GM23338 (cell line): Measurements from ENCODE around the gene BRSK2.

ENCODE experiments used
- CREB1 ChIP-seq: fragments of 250-450 bp; sonication (Bioruptor Pico); IDR thresholded peaks from 2 replicates; pipeline ENCODE4 v1.5.0; 2020; ENCODE audit warnings: low read depth, mild to moderate bottlenecking, moderate library complexity
- EZH2 ChIP-seq: fragments of 200-600 bp; sonication (generic); IDR thresholded peaks from one replicate; pipeline ENCODE4 v1.8.0; 2017; ENCODE audit warnings: antibody characterized with exemption, mild to moderate bottlenecking, low read depth; ENCODE audit not compliant: unreplicated experiment
- EZH2phosphoT487 ChIP-seq: fragments of 200-600 bp; sonication (generic); IDR thresholded peaks from one replicate; pipeline ENCODE4 v1.8.1; 2018; ENCODE audit warnings: antibody characterized with exemption; ENCODE audit not compliant: unreplicated experiment
- JUNB ChIP-seq: IDR thresholded peaks from one replicate; pipeline ENCODE4 v1.6.1; 2016; ENCODE audit warnings: antibody characterized with exemption; ENCODE audit not compliant: unreplicated experiment
- NANOG ChIP-seq: IDR thresholded peaks from 2 replicates; pipeline ENCODE4 v1.6.1; 2016; ENCODE audit warnings: antibody characterized with exemption, borderline replicate concordance
- POLR2AphosphoS5 ChIP-seq: IDR thresholded peaks from 2 replicates; pipeline ENCODE4 v1.6.1; 2016; ENCODE audit warnings: antibody characterized with exemption, low read depth
- STAT1 ChIP-seq: IDR thresholded peaks from one replicate; pipeline ENCODE4 v1.6.1; 2016; ENCODE audit warnings: antibody characterized with exemption; ENCODE audit not compliant: unreplicated experiment
- ZNF114 ChIP-seq: fragments of 250-450 bp; sonication (Bioruptor Pico); IDR thresholded peaks from 2 replicates; pipeline ENCODE4 v1.5.0; 2020; ENCODE audit warnings: mild to moderate bottlenecking, moderate library complexity
- ZNF331 ChIP-seq: fragments of 250-450 bp; sonication (Bioruptor Pico); IDR thresholded peaks from 2 replicates; pipeline ENCODE4 v1.5.0; 2020; ENCODE audit warnings: low read depth, mild to moderate bottlenecking, moderate library complexity
- TF ChIP-seq, protein P1 (sequence below): IDR thresholded peaks from one replicate; pipeline ENCODE4 v1.6.1; 2018; ENCODE audit warnings: antibody characterized with exemption; ENCODE audit not compliant: unreplicated experiment
- TF ChIP-seq, protein P2 (sequence below), 2 experiments: fragments of 200-600 bp in 1 of 2; sonication (generic) in 1 of 2; conservative IDR thresholded peaks; 2 replicates each; pipeline versions ENCODE4 v1.5.1 to v1.6.1; 2016 to 2017; ENCODE audit warnings: antibody characterized with exemption in 2 of 2, low read depth in 2 of 2, mild to moderate bottlenecking in 2 of 2, moderate library complexity in 1 of 2
- TF ChIP-seq, protein P3 (sequence below): IDR thresholded peaks from 2 replicates; pipeline ENCODE4 v1.6.1; 2016; ENCODE audit warnings: antibody characterized with exemption
- TF ChIP-seq, protein P4 (sequence below): fragments of 250-450 bp; sonication (Bioruptor Pico); IDR thresholded peaks from 2 replicates; pipeline ENCODE4 v1.5.0; 2020; ENCODE audit warnings: mild to moderate bottlenecking, moderate library complexity

DNA sequence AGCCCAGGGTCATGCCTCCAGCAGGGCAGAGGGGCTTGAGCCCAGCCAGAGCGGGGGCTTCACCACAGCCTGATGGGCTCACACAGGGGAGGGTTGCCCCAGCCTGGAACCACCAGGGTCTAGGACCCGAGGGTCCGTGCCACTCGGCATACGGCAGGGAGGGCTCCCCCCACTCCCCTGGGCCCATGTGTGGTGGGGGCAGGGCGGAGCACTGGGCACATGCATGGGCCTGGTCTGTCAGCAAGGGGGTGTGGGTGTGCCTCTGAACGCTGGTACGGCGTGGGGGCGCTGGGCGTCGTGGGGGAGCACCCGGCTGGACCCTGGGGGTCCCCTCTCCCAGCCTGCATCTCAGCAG, 67.6 kb downstream of the BRSK2 start:
- TF ChIP-seq POLR2AphosphoS5 (no peak), EZH2 (no peak), EZH2phosphoT487 (no peak), ZNF331 (no peak), CREB1 (no peak), JUNB (no peak), NANOG (no peak), ZNF114 (no peak), STAT1 (no peak)
- TF ChIP-seq, protein P1, sequence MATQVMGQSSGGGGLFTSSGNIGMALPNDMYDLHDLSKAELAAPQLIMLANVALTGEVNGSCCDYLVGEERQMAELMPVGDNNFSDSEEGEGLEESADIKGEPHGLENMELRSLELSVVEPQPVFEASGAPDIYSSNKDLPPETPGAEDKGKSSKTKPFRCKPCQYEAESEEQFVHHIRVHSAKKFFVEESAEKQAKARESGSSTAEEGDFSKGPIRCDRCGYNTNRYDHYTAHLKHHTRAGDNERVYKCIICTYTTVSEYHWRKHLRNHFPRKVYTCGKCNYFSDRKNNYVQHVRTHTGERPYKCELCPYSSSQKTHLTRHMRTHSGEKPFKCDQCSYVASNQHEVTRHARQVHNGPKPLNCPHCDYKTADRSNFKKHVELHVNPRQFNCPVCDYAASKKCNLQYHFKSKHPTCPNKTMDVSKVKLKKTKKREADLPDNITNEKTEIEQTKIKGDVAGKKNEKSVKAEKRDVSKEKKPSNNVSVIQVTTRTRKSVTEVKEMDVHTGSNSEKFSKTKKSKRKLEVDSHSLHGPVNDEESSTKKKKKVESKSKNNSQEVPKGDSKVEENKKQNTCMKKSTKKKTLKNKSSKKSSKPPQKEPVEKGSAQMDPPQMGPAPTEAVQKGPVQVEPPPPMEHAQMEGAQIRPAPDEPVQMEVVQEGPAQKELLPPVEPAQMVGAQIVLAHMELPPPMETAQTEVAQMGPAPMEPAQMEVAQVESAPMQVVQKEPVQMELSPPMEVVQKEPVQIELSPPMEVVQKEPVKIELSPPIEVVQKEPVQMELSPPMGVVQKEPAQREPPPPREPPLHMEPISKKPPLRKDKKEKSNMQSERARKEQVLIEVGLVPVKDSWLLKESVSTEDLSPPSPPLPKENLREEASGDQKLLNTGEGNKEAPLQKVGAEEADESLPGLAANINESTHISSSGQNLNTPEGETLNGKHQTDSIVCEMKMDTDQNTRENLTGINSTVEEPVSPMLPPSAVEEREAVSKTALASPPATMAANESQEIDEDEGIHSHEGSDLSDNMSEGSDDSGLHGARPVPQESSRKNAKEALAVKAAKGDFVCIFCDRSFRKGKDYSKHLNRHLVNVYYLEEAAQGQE, result no peak
- TF ChIP-seq, protein P2, sequence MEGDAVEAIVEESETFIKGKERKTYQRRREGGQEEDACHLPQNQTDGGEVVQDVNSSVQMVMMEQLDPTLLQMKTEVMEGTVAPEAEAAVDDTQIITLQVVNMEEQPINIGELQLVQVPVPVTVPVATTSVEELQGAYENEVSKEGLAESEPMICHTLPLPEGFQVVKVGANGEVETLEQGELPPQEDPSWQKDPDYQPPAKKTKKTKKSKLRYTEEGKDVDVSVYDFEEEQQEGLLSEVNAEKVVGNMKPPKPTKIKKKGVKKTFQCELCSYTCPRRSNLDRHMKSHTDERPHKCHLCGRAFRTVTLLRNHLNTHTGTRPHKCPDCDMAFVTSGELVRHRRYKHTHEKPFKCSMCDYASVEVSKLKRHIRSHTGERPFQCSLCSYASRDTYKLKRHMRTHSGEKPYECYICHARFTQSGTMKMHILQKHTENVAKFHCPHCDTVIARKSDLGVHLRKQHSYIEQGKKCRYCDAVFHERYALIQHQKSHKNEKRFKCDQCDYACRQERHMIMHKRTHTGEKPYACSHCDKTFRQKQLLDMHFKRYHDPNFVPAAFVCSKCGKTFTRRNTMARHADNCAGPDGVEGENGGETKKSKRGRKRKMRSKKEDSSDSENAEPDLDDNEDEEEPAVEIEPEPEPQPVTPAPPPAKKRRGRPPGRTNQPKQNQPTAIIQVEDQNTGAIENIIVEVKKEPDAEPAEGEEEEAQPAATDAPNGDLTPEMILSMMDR (conservative IDR thresholded peaks at IDR 0.05; ENCODE audit: low read depth in 2 of 2), result no peak
- TF ChIP-seq, protein P3, sequence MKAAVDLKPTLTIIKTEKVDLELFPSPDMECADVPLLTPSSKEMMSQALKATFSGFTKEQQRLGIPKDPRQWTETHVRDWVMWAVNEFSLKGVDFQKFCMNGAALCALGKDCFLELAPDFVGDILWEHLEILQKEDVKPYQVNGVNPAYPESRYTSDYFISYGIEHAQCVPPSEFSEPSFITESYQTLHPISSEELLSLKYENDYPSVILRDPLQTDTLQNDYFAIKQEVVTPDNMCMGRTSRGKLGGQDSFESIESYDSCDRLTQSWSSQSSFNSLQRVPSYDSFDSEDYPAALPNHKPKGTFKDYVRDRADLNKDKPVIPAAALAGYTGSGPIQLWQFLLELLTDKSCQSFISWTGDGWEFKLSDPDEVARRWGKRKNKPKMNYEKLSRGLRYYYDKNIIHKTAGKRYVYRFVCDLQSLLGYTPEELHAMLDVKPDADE, result no peak
- TF ChIP-seq, protein P4, sequence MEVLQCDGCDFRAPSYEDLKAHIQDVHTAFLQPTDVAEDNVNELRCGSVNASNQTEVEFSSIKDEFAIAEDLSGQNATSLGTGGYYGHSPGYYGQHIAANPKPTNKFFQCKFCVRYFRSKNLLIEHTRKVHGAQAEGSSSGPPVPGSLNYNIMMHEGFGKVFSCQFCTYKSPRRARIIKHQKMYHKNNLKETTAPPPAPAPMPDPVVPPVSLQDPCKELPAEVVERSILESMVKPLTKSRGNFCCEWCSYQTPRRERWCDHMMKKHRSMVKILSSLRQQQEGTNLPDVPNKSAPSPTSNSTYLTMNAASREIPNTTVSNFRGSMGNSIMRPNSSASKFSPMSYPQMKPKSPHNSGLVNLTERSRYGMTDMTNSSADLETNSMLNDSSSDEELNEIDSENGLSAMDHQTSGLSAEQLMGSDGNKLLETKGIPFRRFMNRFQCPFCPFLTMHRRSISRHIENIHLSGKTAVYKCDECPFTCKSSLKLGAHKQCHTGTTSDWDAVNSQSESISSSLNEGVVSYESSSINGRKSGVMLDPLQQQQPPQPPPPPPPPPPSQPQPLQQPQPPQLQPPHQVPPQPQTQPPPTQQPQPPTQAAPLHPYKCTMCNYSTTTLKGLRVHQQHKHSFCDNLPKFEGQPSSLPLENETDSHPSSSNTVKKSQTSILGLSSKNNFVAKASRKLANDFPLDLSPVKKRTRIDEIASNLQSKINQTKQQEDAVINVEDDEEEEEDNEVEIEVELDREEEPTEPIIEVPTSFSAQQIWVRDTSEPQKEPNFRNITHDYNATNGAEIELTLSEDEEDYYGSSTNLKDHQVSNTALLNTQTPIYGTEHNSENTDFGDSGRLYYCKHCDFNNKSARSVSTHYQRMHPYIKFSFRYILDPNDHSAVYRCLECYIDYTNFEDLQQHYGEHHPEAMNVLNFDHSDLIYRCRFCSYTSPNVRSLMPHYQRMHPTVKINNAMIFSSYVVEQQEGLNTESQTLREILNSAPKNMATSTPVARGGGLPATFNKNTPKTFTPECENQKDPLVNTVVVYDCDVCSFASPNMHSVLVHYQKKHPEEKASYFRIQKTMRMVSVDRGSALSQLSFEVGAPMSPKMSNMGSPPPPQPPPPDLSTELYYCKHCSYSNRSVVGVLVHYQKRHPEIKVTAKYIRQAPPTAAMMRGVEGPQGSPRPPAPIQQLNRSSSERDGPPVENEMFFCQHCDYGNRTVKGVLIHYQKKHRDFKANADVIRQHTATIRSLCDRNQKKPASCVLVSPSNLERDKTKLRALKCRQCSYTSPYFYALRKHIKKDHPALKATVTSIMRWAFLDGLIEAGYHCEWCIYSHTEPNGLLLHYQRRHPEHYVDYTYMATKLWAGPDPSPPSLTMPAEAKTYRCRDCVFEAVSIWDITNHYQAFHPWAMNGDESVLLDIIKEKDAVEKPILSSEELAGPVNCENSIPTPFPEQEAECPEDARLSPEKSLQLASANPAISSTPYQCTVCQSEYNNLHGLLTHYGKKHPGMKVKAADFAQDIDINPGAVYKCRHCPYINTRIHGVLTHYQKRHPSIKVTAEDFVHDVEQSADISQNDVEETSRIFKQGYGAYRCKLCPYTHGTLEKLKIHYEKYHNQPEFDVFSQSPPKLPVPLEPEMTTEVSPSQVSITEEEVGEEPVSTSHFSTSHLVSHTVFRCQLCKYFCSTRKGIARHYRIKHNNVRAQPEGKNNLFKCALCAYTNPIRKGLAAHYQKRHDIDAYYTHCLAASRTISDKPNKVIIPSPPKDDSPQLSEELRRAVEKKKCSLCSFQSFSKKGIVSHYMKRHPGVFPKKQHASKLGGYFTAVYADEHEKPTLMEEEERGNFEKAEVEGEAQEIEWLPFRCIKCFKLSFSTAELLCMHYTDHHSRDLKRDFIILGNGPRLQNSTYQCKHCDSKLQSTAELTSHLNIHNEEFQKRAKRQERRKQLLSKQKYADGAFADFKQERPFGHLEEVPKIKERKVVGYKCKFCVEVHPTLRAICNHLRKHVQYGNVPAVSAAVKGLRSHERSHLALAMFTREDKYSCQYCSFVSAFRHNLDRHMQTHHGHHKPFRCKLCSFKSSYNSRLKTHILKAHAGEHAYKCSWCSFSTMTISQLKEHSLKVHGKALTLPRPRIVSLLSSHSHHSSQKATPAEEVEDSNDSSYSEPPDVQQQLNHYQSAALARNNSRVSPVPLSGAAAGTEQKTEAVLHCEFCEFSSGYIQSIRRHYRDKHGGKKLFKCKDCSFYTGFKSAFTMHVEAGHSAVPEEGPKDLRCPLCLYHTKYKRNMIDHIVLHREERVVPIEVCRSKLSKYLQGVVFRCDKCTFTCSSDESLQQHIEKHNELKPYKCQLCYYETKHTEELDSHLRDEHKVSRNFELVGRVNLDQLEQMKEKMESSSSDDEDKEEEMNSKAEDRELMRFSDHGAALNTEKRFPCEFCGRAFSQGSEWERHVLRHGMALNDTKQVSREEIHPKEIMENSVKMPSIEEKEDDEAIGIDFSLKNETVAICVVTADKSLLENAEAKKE (CRISPR knock-in tag), result no peak
